Forelimb muscle (tissue), 1 donor: ENCODE measurements around the gene NTNG1. TPM values are rescaled to one million over a fixed set of nuclear protein-coding genes. Genes with fewer than 3 reads are reported as not detected.

Experiments
- DNase-seq: peaks from one replicate; pipeline ENCODE4 v3.0.0-alpha.2; 2013; ENCODE audit warnings: low read depth
- polyA plus RNA-seq: library from polyadenylated mRNA; unstranded; fragments of 120-200 nt; gene quantifications from one replicate; pipeline ENCODE4 v1.2.1, GENCODE V29; 2013; ENCODE audit not compliant: insufficient read length

Gene NTNG1
- polyA plus RNA-seq, 1 donor = 8.5 TPM

- DNase-seq = no peak
Measured at GRCh38 chr1:107327446-107327845, 186.6 kb downstream of the NTNG1 start.

- DNase-seq = no peak
Measured at GRCh38 chr1:107328087-107328486, 187.2 kb downstream of the NTNG1 start.

GRCh38 chr1:107339775-107340174, 198.9 kb downstream of the NTNG1 start:
- DNase-seq = no peak

- DNase-seq = no peak
Measured at GRCh38 chr1:107342316-107342715, 201.5 kb downstream of the NTNG1 start.

- no peak for DNase-seq
Measured at GRCh38 chr1:107342768-107343167, 201.9 kb downstream of the NTNG1 start.

- no peak for DNase-seq
Measured at GRCh38 chr1:107343601-107344000, 202.8 kb downstream of the NTNG1 start.

- DNase-seq = no peak
Measured at GRCh38 chr1:107344268-107344760, 203.5 kb downstream of the NTNG1 start.

GRCh38 chr1:107344836-107345235, 204.0 kb downstream of the NTNG1 start:
- DNase-seq = no peak

GRCh38 chr1:107352850-107353249, 212.0 kb downstream of the NTNG1 start:
- no peak for DNase-seq

GRCh38 chr1:107357376-107357775, 216.5 kb downstream of the NTNG1 start:
- DNase-seq = no peak

- no peak for DNase-seq
Measured at GRCh38 chr1:107358619-107359327, 217.9 kb downstream of the NTNG1 start.

- DNase-seq = no peak
Measured at GRCh38 chr1:107359472-107360241, 218.8 kb downstream of the NTNG1 start.

GRCh38 chr1:107362468-107363140, 221.8 kb downstream of the NTNG1 start:
- DNase-seq = no peak

GRCh38 chr1:107363154-107363553, 222.3 kb downstream of the NTNG1 start:
- DNase-seq = no peak

GRCh38 chr1:107365527-107366240, 224.8 kb downstream of the NTNG1 start:
- no peak for DNase-seq

GRCh38 chr1:107378426-107378825, 237.6 kb downstream of the NTNG1 start:
- DNase-seq = no peak

- DNase-seq = no peak
Measured at GRCh38 chr1:107378866-107379265, 238.0 kb downstream of the NTNG1 start.

- no peak for DNase-seq
Measured at GRCh38 chr1:107379826-107380225, 239.0 kb downstream of the NTNG1 start.

- DNase-seq = no peak
Measured at GRCh38 chr1:107389410-107390396, 248.9 kb downstream of the NTNG1 start.

GRCh38 chr1:107394301-107394700, 253.5 kb downstream of the NTNG1 start:
- DNase-seq = no peak

GRCh38 chr1:107401704-107402103, 260.9 kb downstream of the NTNG1 start:
- no peak for DNase-seq
